Measurements from ENCODE around the gene PTAR1.

- no peak for TF ChIP-seq MAX (IDR thresholded peaks at IDR 0.05; ENCODE audit: low read depth, low read length)
- no peak for TF ChIP-seq POLR2A (IDR thresholded peaks at IDR 0.05; ENCODE audit: extremely low read depth, insufficient read length)
- TF ChIP-seq CTCF (IDR thresholded peaks at IDR 0.05; ENCODE audit: low read depth, low read length) = no peak
- TF ChIP-seq MYC (IDR thresholded peaks at IDR 0.05; ENCODE audit: low read depth, low read length) = no peak
Observed at GRCh38 chr9:69715096-69715495, 44.7 kb downstream of the PTAR1 start.
